ENCODE measurements around the gene GNMT. TPM values are rescaled to one million over a fixed set of nuclear protein-coding genes. Genes with fewer than 3 reads are reported as not detected.

Gene GNMT
- total RNA-seq, 1 donor from 2014 or later: 0.62 TPM

- peaks cover 13% of the 10 kb centered on the region for H3K36me3 Mint-ChIP-seq (ENCODE audit: low read depth)
- no peaks in the 10 kb centered on the region for H3K9me3 Mint-ChIP-seq
- H3K27me3 Mint-ChIP-seq (ENCODE audit: low read depth): peaks cover 9% of the 10 kb centered on the region
- peaks cover 10% of the 10 kb centered on the region for H3K4me1 Mint-ChIP-seq (ENCODE audit: low read depth)
- DNase-seq (ENCODE audit: low spot score): no peak
- H3K27ac Mint-ChIP-seq: no peak overlapping the region
- intact Hi-C loops (cut with micrococcal nuclease): no loop called here
- no peak overlapping the region for H3K4me3 Mint-ChIP-seq (ENCODE audit: low read depth)
Measured at GRCh38 chr6:42958125-42958524, 2.4 kb upstream of the GNMT start.

DNA sequence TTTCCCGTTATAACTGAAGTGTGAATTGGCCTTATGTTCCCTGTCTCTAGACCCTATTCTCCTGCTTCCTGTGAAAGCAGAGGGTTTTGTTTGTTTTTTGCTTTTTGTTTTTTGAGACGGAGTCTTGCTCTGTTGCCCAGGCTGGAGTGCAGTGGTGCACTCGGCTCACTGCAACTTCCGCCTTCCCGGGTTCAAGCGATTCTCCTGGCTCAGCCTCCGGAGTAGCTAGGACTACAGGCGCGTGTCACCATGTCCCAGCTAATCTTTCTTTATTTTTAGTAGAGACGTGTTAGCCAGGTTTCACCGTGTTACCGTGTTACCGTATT, 674 bp upstream of the GNMT start:
- Mint-ChIP-seq H3K27me3 (ENCODE audit: low read depth) (peaks cover 9% of the 10 kb centered on the region), H3K36me3 (ENCODE audit: low read depth) (peaks cover 23% of the 10 kb centered on the region), H3K4me1 (ENCODE audit: low read depth) (peaks cover 10% of the 10 kb centered on the region), H3K27ac (no peak overlapping the region), H3K9me3 (no peaks in the 10 kb centered on the region), H3K4me3 (ENCODE audit: low read depth) (peak overlapping the region; percentile 26)
- no peak for DNase-seq (ENCODE audit: low spot score)
- intact Hi-C loops (cut with micrococcal nuclease): no loop called here

DNA sequence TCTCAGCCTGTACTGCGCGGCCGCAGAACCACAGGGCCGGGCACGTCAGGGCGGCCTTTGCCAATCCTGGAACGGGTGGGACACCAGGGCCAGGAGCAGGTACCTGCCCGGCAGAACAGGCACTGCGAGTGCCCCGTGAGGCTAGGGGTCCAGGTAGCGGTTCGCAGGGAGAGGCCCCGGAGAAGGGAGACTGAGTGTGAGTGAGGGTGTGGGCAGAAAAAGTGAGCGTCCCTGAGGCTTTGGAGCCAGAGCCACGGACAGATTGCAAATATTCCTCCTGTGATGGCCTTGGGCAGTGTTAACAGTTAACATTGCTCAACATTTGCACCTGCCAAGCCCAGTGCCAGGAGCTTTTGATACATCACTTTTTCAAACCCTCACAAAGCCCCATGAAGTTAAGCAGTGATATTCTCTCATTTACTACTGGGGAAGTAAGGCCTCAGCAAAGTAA, 491 bp downstream of the GNMT start:
- Mint-ChIP-seq H3K27ac (no peak overlapping the region), H3K9me3 (no peaks in the 10 kb centered on the region), H3K4me3 (ENCODE audit: low read depth) (no peak overlapping the region), H3K4me1 (ENCODE audit: low read depth) (peaks cover 10% of the 10 kb centered on the region), H3K27me3 (ENCODE audit: low read depth) (peaks cover 9% of the 10 kb centered on the region), H3K36me3 (ENCODE audit: low read depth) (peaks cover 23% of the 10 kb centered on the region)
- no peak for DNase-seq (ENCODE audit: low spot score)
- intact Hi-C loops (cut with micrococcal nuclease): no loop called here

DNA sequence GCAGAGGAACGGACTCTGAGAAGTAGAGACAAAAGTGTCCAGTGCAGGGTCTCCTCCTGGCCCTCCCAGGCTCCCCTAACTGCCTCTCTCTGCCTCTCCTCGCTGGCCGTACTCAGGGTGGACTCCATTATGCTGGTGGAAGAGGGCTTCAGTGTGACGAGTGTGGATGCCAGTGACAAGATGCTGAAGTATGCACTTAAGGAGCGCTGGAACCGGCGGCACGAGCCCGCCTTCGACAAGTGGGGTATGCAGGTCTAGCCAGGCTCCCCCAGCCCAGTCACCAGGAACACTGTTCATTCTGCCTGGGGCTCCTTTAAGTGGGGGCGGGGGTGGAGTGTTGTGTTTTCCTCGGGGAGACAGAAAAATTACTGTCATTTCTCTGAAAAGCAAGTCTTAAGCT, 1.5 kb downstream of the GNMT start:
- no peak overlapping the region for H3K4me3 Mint-ChIP-seq (ENCODE audit: low read depth)
- no peaks in the 10 kb centered on the region for H3K9me3 Mint-ChIP-seq
- H3K27me3 Mint-ChIP-seq (ENCODE audit: low read depth): peaks cover 9% of the 10 kb centered on the region
- intact Hi-C loops (cut with micrococcal nuclease): no loop called here
- peaks cover 23% of the 10 kb centered on the region for H3K36me3 Mint-ChIP-seq (ENCODE audit: low read depth)
- peaks cover 10% of the 10 kb centered on the region for H3K4me1 Mint-ChIP-seq (ENCODE audit: low read depth)
- no peak for DNase-seq (ENCODE audit: low spot score)
- H3K27ac Mint-ChIP-seq: no peak overlapping the region

- Mint-ChIP-seq H3K27me3 (ENCODE audit: low read depth) (peaks cover 9% of the 10 kb centered on the region), H3K36me3 (ENCODE audit: low read depth) (peaks cover 27% of the 10 kb centered on the region), H3K27ac (no peak overlapping the region), H3K4me1 (ENCODE audit: low read depth) (peaks cover 10% of the 10 kb centered on the region), H3K4me3 (ENCODE audit: low read depth) (no peak overlapping the region), H3K9me3 (no peaks in the 10 kb centered on the region)
- intact Hi-C loops (cut with micrococcal nuclease): no loop called here
- no peak for DNase-seq (ENCODE audit: low spot score)
Measured at GRCh38 chr6:42962502-42963178, 2.1 kb downstream of the GNMT start.

DNA sequence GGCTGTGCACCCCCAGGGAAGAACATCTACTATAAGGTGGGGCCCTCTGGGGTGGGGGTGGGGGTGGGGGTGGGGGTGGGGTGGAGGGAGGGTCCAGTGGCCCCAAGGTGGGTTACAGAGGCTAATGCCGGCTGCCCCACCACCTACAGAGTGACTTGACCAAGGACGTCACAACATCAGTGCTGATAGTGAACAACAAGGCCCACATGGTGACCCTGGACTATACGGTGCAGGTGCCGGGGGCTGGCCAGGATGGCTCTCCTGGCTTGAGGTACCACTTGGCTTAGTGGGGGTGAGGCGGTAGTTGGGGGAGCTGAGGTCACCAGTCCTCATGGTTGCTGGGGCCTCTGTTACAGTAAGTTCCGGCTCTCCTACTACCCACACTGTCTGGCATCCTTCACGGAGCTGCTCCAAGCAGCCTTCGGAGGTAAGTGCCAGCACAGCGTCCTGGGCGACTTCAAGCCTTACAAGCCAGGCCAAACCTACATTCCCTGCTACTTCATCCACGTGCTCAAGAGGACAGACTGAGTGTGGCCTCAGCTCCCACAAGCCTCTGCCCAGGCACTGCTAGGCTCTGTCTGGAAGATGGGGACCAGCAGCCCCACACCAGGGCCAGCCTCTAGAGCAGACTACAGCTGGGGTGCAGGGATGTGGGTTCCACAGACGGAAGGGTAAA, 2.8 kb downstream of the GNMT start:
- no peak overlapping the region for H3K27ac Mint-ChIP-seq
- no peak overlapping the region for H3K4me3 Mint-ChIP-seq (ENCODE audit: low read depth)
- DNase-seq (ENCODE audit: low spot score): no peak
- H3K27me3 Mint-ChIP-seq (ENCODE audit: low read depth): peaks cover 9% of the 10 kb centered on the region
- intact Hi-C loops (cut with micrococcal nuclease): no loop called here
- no peaks in the 10 kb centered on the region for H3K9me3 Mint-ChIP-seq
- H3K36me3 Mint-ChIP-seq (ENCODE audit: low read depth): peaks cover 30% of the 10 kb centered on the region
- peaks cover 10% of the 10 kb centered on the region for H3K4me1 Mint-ChIP-seq (ENCODE audit: low read depth)

DNA sequence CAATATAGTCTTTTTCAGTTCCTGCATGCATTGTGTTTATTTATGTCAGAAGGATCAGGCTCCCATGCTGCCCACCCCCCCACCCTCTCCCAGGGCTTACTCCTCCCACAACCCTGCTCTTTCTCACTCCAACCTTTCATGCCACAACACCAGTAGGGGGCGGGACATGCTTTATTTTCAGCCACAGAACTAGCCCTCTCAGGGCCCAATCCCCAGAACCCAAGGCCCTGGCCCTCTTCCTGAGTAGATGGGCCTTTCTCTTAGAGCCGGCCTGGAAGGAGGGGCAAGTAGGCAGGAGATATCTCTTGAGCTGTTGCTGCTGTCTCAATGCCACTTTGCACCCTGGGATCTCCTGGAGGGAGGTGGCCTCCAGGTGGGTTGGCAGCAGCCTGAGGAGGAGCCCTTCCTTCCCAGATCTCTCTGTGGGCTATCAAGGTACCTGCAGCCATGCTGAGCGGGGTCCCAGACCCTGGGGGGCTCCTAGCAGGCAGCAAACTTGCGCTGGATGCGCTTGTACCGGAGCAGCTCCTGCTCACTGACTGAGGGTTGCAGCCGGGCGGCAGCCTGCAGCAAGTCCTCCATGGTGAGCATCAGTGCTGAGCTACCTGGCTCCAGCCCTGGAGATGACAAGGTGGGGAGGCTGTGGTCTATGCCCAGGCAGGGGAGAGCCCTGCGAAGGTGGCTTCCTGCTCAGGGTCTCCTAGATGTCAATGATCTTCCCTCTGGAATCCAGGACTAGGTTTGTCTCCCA, 3.5 kb downstream of the GNMT start:
- peaks cover 10% of the 10 kb centered on the region for H3K4me1 Mint-ChIP-seq (ENCODE audit: low read depth)
- no peak overlapping the region for H3K27ac Mint-ChIP-seq
- H3K36me3 Mint-ChIP-seq (ENCODE audit: low read depth): peaks cover 30% of the 10 kb centered on the region
- H3K4me3 Mint-ChIP-seq (ENCODE audit: low read depth): no peak overlapping the region
- no peaks in the 10 kb centered on the region for H3K9me3 Mint-ChIP-seq
- no peak for DNase-seq (ENCODE audit: low spot score)
- intact Hi-C loops (cut with micrococcal nuclease): no loop called here
- peaks cover 9% of the 10 kb centered on the region for H3K27me3 Mint-ChIP-seq (ENCODE audit: low read depth)

GRCh38 chr6:42966571-42966970, 6.0 kb downstream of the GNMT start:
- no peak overlapping the region for H3K4me3 Mint-ChIP-seq (ENCODE audit: low read depth)
- no peaks in the 10 kb centered on the region for H3K9me3 Mint-ChIP-seq
- peaks cover 41% of the 10 kb centered on the region for H3K36me3 Mint-ChIP-seq (ENCODE audit: low read depth)
- H3K27me3 Mint-ChIP-seq (ENCODE audit: low read depth): no peaks in the 10 kb centered on the region
- no peak for DNase-seq (ENCODE audit: low spot score)
- H3K27ac Mint-ChIP-seq: no peak overlapping the region
- peaks cover 4% of the 10 kb centered on the region for H3K4me1 Mint-ChIP-seq (ENCODE audit: low read depth)
- intact Hi-C loops (cut with micrococcal nuclease): no loop called here

- intact Hi-C loops (cut with micrococcal nuclease): no loop called here
- Mint-ChIP-seq H3K4me1 (ENCODE audit: low read depth) (peaks cover 5% of the 10 kb centered on the region), H3K4me3 (ENCODE audit: low read depth) (no peak overlapping the region), H3K36me3 (ENCODE audit: low read depth) (peaks cover 38% of the 10 kb centered on the region), H3K27me3 (ENCODE audit: low read depth) (no peaks in the 10 kb centered on the region), H3K27ac (no peak overlapping the region), H3K9me3 (no peaks in the 10 kb centered on the region)
- no peak for DNase-seq (ENCODE audit: low spot score)
Measured at GRCh38 chr6:42967228-42967627, 6.7 kb downstream of the GNMT start.

DNA sequence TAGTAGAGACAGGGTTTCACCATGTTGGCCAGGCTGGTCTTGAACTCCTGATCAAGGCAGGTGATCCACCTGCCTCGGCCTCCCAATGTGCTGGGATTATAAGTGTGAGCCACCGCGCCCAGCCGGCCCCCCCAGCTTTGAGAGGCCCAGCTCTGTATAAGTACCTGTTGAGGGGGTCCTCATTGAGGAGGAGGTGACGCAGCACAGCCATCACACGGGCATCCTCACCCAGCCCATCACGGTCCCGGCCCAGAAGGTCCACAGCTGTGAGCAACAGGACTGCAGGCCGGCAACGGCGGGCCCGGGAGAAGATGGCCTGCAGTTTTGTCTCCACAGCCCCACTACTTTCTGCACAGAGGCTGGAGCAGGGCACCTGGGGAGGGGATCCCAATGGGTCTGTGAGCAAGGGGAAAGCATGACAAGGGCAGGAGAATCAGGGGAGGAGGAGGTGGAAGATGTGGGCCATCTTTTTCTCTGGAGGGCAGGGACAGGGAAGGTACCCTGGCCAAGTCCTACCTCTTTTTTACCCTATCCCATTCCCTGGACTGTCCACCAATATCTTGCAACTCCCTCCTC, 7.7 kb downstream of the GNMT start:
- H3K4me3 Mint-ChIP-seq (ENCODE audit: low read depth): no peak overlapping the region
- H3K27ac Mint-ChIP-seq: no peak overlapping the region
- H3K36me3 Mint-ChIP-seq (ENCODE audit: low read depth): peaks cover 32% of the 10 kb centered on the region
- intact Hi-C loops (cut with micrococcal nuclease): no loop called here
- DNase-seq (ENCODE audit: low spot score): no peak
- H3K27me3 Mint-ChIP-seq (ENCODE audit: low read depth): no peaks in the 10 kb centered on the region
- H3K9me3 Mint-ChIP-seq: no peaks in the 10 kb centered on the region
- peaks cover 5% of the 10 kb centered on the region for H3K4me1 Mint-ChIP-seq (ENCODE audit: low read depth)

GRCh38 chr6:42968783-42969182, 8.2 kb downstream of the GNMT start:
- H3K4me3 Mint-ChIP-seq (ENCODE audit: low read depth): no peak overlapping the region
- peaks cover 5% of the 10 kb centered on the region for H3K4me1 Mint-ChIP-seq (ENCODE audit: low read depth)
- intact Hi-C loops (cut with micrococcal nuclease): no loop called here
- no peak for DNase-seq (ENCODE audit: low spot score)
- no peaks in the 10 kb centered on the region for H3K9me3 Mint-ChIP-seq
- H3K36me3 Mint-ChIP-seq (ENCODE audit: low read depth): peaks cover 29% of the 10 kb centered on the region
- no peak overlapping the region for H3K27ac Mint-ChIP-seq
- no peaks in the 10 kb centered on the region for H3K27me3 Mint-ChIP-seq (ENCODE audit: low read depth)

DNA sequence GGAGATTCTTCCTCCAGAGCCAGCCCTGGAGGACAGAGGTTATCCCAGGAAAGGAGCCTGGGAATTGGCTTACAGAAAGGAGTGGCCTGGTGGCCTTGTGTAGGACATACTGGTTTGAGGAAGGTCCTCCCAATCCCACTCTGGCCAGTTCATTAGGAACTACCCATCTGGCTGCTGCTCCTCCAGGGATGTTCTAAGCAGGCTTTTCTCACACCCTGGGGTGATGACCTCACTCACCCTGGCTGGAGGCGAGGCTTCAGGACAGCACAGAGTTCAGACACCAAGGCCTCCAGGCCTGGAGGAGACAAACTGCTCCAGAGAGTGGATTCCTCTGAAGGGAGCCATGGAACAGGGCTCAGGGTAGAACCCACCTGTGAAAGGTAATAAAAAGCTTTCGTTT, 8.9 kb downstream of the GNMT start:
- peaks cover 29% of the 10 kb centered on the region for H3K36me3 Mint-ChIP-seq (ENCODE audit: low read depth)
- intact Hi-C loops (cut with micrococcal nuclease): no loop called here
- no peak overlapping the region for H3K27ac Mint-ChIP-seq
- H3K4me3 Mint-ChIP-seq (ENCODE audit: low read depth): no peak overlapping the region
- no peak for DNase-seq (ENCODE audit: low spot score)
- H3K9me3 Mint-ChIP-seq: no peaks in the 10 kb centered on the region
- peaks cover 7% of the 10 kb centered on the region for H3K4me1 Mint-ChIP-seq (ENCODE audit: low read depth)
- no peaks in the 10 kb centered on the region for H3K27me3 Mint-ChIP-seq (ENCODE audit: low read depth)

DNA sequence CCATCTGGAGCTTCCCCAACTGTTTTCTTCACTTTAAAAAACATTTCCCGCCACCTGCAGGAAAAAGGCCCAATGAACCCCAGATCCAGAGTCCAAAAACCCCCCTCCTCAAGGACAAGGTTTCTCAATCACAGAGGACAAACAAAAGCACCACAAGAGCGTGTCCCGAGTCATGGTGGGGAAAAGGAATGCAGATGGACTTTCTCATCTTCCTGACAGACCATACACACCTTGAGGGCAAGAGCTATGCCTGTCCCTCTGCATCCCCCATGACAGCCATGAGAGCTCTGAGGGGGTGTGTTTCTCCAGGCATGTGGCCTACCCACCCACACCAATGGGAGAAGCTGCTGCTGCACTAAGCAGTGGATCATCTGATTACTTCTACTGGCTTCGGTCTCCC, 9.4 kb downstream of the GNMT start:
- Mint-ChIP-seq H3K27ac (no peak overlapping the region), H3K27me3 (ENCODE audit: low read depth) (no peaks in the 10 kb centered on the region), H3K36me3 (ENCODE audit: low read depth) (peaks cover 27% of the 10 kb centered on the region), H3K4me1 (ENCODE audit: low read depth) (peaks cover 8% of the 10 kb centered on the region), H3K4me3 (ENCODE audit: low read depth) (no peak overlapping the region), H3K9me3 (no peaks in the 10 kb centered on the region)
- no peak for DNase-seq (ENCODE audit: low spot score)
- intact Hi-C loops (cut with micrococcal nuclease): no loop called here

Data from activated T-helper 2 cell treated with anti-CD3 and anti-CD28 coated beads, Interferon-gamma antibody, Interleukin-2, Interleukin-4, amounts not matched to agents 10 μg/mL and 5 μg/mL and 100 μg/mL, durations not matched to agents 14 hours and 24 hours and 36 hours (primary cell).